ENCODE data around the gene LGR4. TPM values are rescaled to one million over a fixed set of nuclear protein-coding genes. Genes with fewer than 3 reads are reported as not detected.

Gene LGR4
- total RNA-seq, 1 experiment from 2014 or later: 7.1 TPM

GRCh38 chr11:27513389-27513788, 40.8 kb upstream of the LGR4 start:
- BruUV-seq (replicated peaks): no TSS peak
- H3K27me3 ChIP-seq (ENCODE audit: insufficient read depth, low read length): no peaks in the 10 kb centered on the region
- no peak overlapping the region for H3K27ac ChIP-seq (ENCODE audit: low read depth, low read length)
- DNase-seq (ENCODE audit: low read depth, low spot score) (no peak), ATAC-seq (no peak)
- H2AFZ ChIP-seq (ENCODE audit: low read depth, low read length, poor library complexity, severe bottlenecking): no peak overlapping the region
- CTCF ChIA-PET: interaction anchor here (0.8 to 1.3 kb wide), 2 partner anchors 16 to 17 kb away, joined by 3 to 5 read pairs; no protein-coding TSS in a partner anchor
- H3K9me2 ChIP-seq (ENCODE audit: insufficient read depth): no peaks in the 10 kb centered on the region
- POLR2A ChIA-PET: no interaction called here
- intact Hi-C loops (cut with micrococcal nuclease): no loop called here
- no peaks in the 10 kb centered on the region for H3K9me3 ChIP-seq (ENCODE audit: control insufficient read depth in 1 of 2, insufficient read depth in 1 of 2, low read depth in 1 of 2, low read length in 2 of 2)
- RAD21 ChIA-PET (ENCODE audit: low non-redundant PET in 1 of 2, low total read pairs in 2 of 2, uncharacterized antibody in 2 of 2, unreplicated experiment in 2 of 2): no interaction called here
- H3K79me2 ChIP-seq (ENCODE audit: insufficient read depth, low read length): no peaks in the 10 kb centered on the region
- H3K9ac ChIP-seq (ENCODE audit: low read length): no peak overlapping the region
- H4K20me1 ChIP-seq (ENCODE audit: insufficient read depth): no peaks in the 10 kb centered on the region
- no peak overlapping the region for H3K4me2 ChIP-seq (ENCODE audit: low read length)
- TF ChIP-seq CEBPB (IDR thresholded peaks at IDR 0.05; ENCODE audit: low read depth): no peak
- TF ChIP-seq, protein P1, sequence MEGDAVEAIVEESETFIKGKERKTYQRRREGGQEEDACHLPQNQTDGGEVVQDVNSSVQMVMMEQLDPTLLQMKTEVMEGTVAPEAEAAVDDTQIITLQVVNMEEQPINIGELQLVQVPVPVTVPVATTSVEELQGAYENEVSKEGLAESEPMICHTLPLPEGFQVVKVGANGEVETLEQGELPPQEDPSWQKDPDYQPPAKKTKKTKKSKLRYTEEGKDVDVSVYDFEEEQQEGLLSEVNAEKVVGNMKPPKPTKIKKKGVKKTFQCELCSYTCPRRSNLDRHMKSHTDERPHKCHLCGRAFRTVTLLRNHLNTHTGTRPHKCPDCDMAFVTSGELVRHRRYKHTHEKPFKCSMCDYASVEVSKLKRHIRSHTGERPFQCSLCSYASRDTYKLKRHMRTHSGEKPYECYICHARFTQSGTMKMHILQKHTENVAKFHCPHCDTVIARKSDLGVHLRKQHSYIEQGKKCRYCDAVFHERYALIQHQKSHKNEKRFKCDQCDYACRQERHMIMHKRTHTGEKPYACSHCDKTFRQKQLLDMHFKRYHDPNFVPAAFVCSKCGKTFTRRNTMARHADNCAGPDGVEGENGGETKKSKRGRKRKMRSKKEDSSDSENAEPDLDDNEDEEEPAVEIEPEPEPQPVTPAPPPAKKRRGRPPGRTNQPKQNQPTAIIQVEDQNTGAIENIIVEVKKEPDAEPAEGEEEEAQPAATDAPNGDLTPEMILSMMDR (IDR thresholded peaks at IDR 0.05 in 2 of 3, conservative IDR thresholded peaks at IDR 0.05 in 1 of 3; ENCODE audit: borderline replicate concordance in 1 of 3, insufficient read depth in 1 of 3, low read depth in 2 of 3, low read length in 2 of 3): no peak
- no peak for TF ChIP-seq YY1 (IDR thresholded peaks at IDR 0.05; ENCODE audit: extremely low read depth, insufficient replicate concordance, low read depth, low read length)
- no peak for TF ChIP-seq FOSL1 (IDR thresholded peaks at IDR 0.05; ENCODE audit: low read depth)
- no peak for TF ChIP-seq ZFX (IDR thresholded peaks at IDR 0.05)
- TF ChIP-seq ZNF274 (IDR thresholded peaks at IDR 0.05; ENCODE audit: low read depth, low read length): no peak
- no peak for TF ChIP-seq TCF7L2 (IDR thresholded peaks at IDR 0.05; ENCODE audit: borderline replicate concordance, extremely low read depth, insufficient read depth, insufficient read length)
- no peak for TF ChIP-seq RAD21 (IDR thresholded peaks at IDR 0.05; ENCODE audit: low read depth)
- no peak for TF ChIP-seq SP1 (IDR thresholded peaks at IDR 0.05; ENCODE audit: low read depth)
- no peak for TF ChIP-seq SIN3A (IDR thresholded peaks at IDR 0.05; ENCODE audit: low read depth)
- TF ChIP-seq EGR1 (IDR thresholded peaks at IDR 0.05; ENCODE audit: low read depth): no peak
- TF ChIP-seq, protein P2, sequence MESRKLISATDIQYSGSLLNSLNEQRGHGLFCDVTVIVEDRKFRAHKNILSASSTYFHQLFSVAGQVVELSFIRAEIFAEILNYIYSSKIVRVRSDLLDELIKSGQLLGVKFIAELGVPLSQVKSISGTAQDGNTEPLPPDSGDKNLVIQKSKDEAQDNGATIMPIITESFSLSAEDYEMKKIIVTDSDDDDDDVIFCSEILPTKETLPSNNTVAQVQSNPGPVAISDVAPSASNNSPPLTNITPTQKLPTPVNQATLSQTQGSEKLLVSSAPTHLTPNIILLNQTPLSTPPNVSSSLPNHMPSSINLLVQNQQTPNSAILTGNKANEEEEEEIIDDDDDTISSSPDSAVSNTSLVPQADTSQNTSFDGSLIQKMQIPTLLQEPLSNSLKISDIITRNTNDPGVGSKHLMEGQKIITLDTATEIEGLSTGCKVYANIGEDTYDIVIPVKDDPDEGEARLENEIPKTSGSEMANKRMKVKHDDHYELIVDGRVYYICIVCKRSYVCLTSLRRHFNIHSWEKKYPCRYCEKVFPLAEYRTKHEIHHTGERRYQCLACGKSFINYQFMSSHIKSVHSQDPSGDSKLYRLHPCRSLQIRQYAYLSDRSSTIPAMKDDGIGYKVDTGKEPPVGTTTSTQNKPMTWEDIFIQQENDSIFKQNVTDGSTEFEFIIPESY (IDR thresholded peaks at IDR 0.05; ENCODE audit: extremely low read depth, insufficient replicate concordance, low read length): no peak
- no peak for TF ChIP-seq EZH2 (IDR thresholded peaks at IDR 0.05)
- no peak for TF ChIP-seq REST (IDR thresholded peaks at IDR 0.05; ENCODE audit: low read depth)
- no peak for TF ChIP-seq JUND (IDR thresholded peaks at IDR 0.05)
- TF ChIP-seq POLR2A (IDR thresholded peaks at IDR 0.05; ENCODE audit: borderline replicate concordance, extremely low read depth, insufficient read depth, insufficient read length): no peak
- no peak for TF ChIP-seq EZH2phosphoT487 (IDR thresholded peaks at IDR 0.05; ENCODE audit: borderline replicate concordance)
- H3K4me3 ChIP-seq (replicated peaks in 1 of 2; ENCODE audit: low read depth in 1 of 2, low read length in 2 of 2): no peak overlapping the region
- no peaks in the 10 kb centered on the region for H3K4me1 ChIP-seq (ENCODE audit: control insufficient read depth in 1 of 2, insufficient read depth in 2 of 2, low read length in 2 of 2)
- no peaks in the 10 kb centered on the region for H3K36me3 ChIP-seq (ENCODE audit: control insufficient read depth in 1 of 2, insufficient read depth in 2 of 2, low read length in 2 of 2)
